ENCODE measurements around the gene CELF6. TPM values are rescaled to one million over a fixed set of nuclear protein-coding genes. Genes with fewer than 3 reads are reported as not detected.
"Not testable (repeated sequence)": the region's sequence is repeated elsewhere in the genome, so short reads cannot be mapped to it uniquely, and the experiment has no call there.

Gene CELF6
- total RNA-seq, 4 donors from 2014 or later, result 1.2 to 1.8 (median 1.5) TPM

- DNase-seq (ENCODE audit: low spot score in 2 of 2), result no peak
- no peak overlapping the region for H3K4me3 ChIP-seq (ENCODE audit: low read depth, poor library complexity, severe bottlenecking)
- intact Hi-C loops (cut with DNase I; ENCODE audit: low total_unique reads), result loop anchor here (10.0 kb wide), 1 partner anchor 72 kb away; no protein-coding TSS in a partner anchor
- TF ChIP-seq CTCF (IDR thresholded peaks at IDR 0.05), result no peak
- no peak for TF ChIP-seq POLR2A (IDR thresholded peaks at IDR 0.05)
These were observed 43.6 kb downstream of the CELF6 start for GRCh38 chr15:72276326-72276700.

- intact Hi-C loops (cut with DNase I; ENCODE audit: low total_unique reads), result loop anchor here (10.0 kb wide), 1 partner anchor 71 kb away; no protein-coding TSS in a partner anchor
- DNase-seq (ENCODE audit: low spot score in 2 of 2); H3K4me3 ChIP-seq (ENCODE audit: low read depth, poor library complexity, severe bottlenecking): not testable (repeated sequence)
These were observed 44.2 kb downstream of the CELF6 start for GRCh38 chr15:72275635-72276325.

- DNase-seq (ENCODE audit: low spot score in 2 of 2), result no peak
- TF ChIP-seq POLR2A (IDR thresholded peaks at IDR 0.05) (no peak), CTCF (IDR thresholded peaks at IDR 0.05) (no peak)
- WGBS, 2 donors, result 36 to 49% methylated on average over 10 of the region's 10 CpGs
- intact Hi-C loops (cut with DNase I; ENCODE audit: low total_unique reads), result loop anchor here (10.0 kb wide), 1 partner anchor 68 kb away; no protein-coding TSS in a partner anchor
- no peak overlapping the region for H3K4me3 ChIP-seq (ENCODE audit: low read depth, poor library complexity, severe bottlenecking)
These were observed 47.0 kb downstream of the CELF6 start for GRCh38 chr15:72272997-72273352.

- intact Hi-C loops (cut with DNase I; ENCODE audit: low total_unique reads), result loop anchor here (10.0 kb wide), 1 partner anchor 68 kb away; no protein-coding TSS in a partner anchor
- 0% methylated on average over 54 to 69 of the region's 82 CpGs for WGBS, 2 donors
These were observed 47.6 kb downstream of the CELF6 start, which contains the start of gene PARP6 for GRCh38 chr15:72272213-72272996. Gene PARP6, minus strand, starts transcription at chr15:72272554. Its CDS starts 5,077 bp downstream, at chr15:72267477.

GRCh38 chr15:72271895-72272212, 48.1 kb downstream of the CELF6 start:
- intact Hi-C loops (cut with DNase I; ENCODE audit: low total_unique reads), result loop anchor here (10.0 kb wide), 1 partner anchor 67 kb away; no protein-coding TSS in a partner anchor
- DNase-seq (ENCODE audit: low spot score in 2 of 2), result peak in 1 of 2 donors; percentile 21
- 2 to 5% methylated on average over 3 to 13 of the region's 13 CpGs for WGBS, 2 donors
- TF ChIP-seq POLR2A (IDR thresholded peaks at IDR 0.05) (no peak), CTCF (IDR thresholded peaks at IDR 0.05) (no peak)
- H3K4me3 ChIP-seq (ENCODE audit: low read depth, poor library complexity, severe bottlenecking), result peak overlapping the region; percentile 88

More at GRCh38 chr15:72272213-72272996, 47.6 kb downstream of the CELF6 start, which contains the start of gene PARP6:
- H3K4me3 ChIP-seq (ENCODE audit: low read depth, poor library complexity, severe bottlenecking), result peak within 1 kb of the TSS; percentile 88
- TF ChIP-seq CTCF (IDR thresholded peaks at IDR 0.05) (no peak), POLR2A (IDR thresholded peaks at IDR 0.05) (no peak)
- DNase-seq (ENCODE audit: low spot score in 2 of 2), result peak; percentile 97 to 100

GRCh38 chr15:72271221-72271620, 48.7 kb downstream of the CELF6 start:
- intact Hi-C loops (cut with DNase I; ENCODE audit: low total_unique reads), result loop anchor here (10.0 kb wide), 1 partner anchor 66 kb away; no protein-coding TSS in a partner anchor
- 73 to 76% methylated on average over 4 of the region's 4 CpGs for WGBS, 2 donors
- no peak for DNase-seq (ENCODE audit: low spot score in 2 of 2)
- no peak overlapping the region for H3K4me3 ChIP-seq (ENCODE audit: low read depth, poor library complexity, severe bottlenecking)
- TF ChIP-seq CTCF (IDR thresholded peaks at IDR 0.05) (no peak), POLR2A (IDR thresholded peaks at IDR 0.05) (no peak)

Data from lower leg skin (tissue), 4 donors.